Tibial nerve (tissue), 4 donors: ENCODE data around the gene ZNF317. TPM values are rescaled to one million over a fixed set of nuclear protein-coding genes. Genes with fewer than 3 reads are reported as not detected.
A peak's percentile ranks its signal among the peaks of the same experiment; 100 is the strongest.
"Not testable (repeated sequence)": the region's sequence is repeated elsewhere in the genome, so short reads cannot be mapped to it uniquely, and the experiment has no call there.

Experiments used
- DNase-seq, 2 donors: peaks; one replicate each; pipeline ENCODE4 v3.0.0-alpha.2; 2019; ENCODE audit warnings: low spot score in 2 of 2
- H3K27ac ChIP-seq, 4 donors: fragments of 200-600 bp; sonication (generic) in 3 of 4; one replicate each; pipeline ENCODE4 v1.5.1; 2017 to 2019; ENCODE audit warnings: mild to moderate bottlenecking in 1 of 4
- H3K27me3 ChIP-seq, 2 donors: fragments of 200-600 bp; sonication (generic) in 1 of 2; one replicate each; pipeline versions ENCODE4 v1.5.1 to v1.6.0; 2017 to 2019
- H3K36me3 ChIP-seq, 3 donors: fragments of 200-600 bp; sonication (generic); one replicate each; pipeline ENCODE4 v1.5.1; 2018 to 2019
- H3K4me1 ChIP-seq, 4 donors: fragments of 200-600 bp; sonication (generic) in 3 of 4; one replicate each; pipeline ENCODE4 v1.5.1; 2017 to 2019
- H3K4me3 ChIP-seq, 4 donors: fragments of 200-600 bp; sonication (generic) in 3 of 4; one replicate each; pipeline ENCODE4 v1.5.1; 2017 to 2019; ENCODE audit warnings: mild to moderate bottlenecking in 1 of 4, moderate library complexity in 1 of 4
- H3K9me3 ChIP-seq, 4 donors: fragments of 200-600 bp; sonication (generic) in 3 of 4; one replicate each; pipeline ENCODE4 v1.5.1; 2017 to 2019
- CTCF ChIP-seq, 5 experiments: fragments of 200-600 bp in 3 of 5; fragments of 450-650 bp in 2 of 5; sonication (generic) in 3 of 5; IDR thresholded peaks; one replicate each; pipeline ENCODE4 v1.5.1; 2016 to 2019; ENCODE audit warnings: antibody characterized with exemption in 5 of 5, mild to moderate bottlenecking in 3 of 5, moderate library complexity in 2 of 5
- EP300 ChIP-seq, 2 donors: sonication (generic); formaldehyde crosslinking; IDR thresholded peaks; one replicate each; pipeline ENCODE4 v1.6.1; 2017; ENCODE audit warnings: antibody characterized with exemption in 2 of 2, mild to moderate bottlenecking in 1 of 2
- POLR2A ChIP-seq, 2 donors: fragments of 450-650 bp; IDR thresholded peaks; one replicate each; pipeline ENCODE4 v1.6.1; 2017; ENCODE audit warnings: antibody characterized with exemption in 2 of 2, mild to moderate bottlenecking in 2 of 2, moderate library complexity in 2 of 2
- WGBS, 2 donors: methylation state at CpG; one replicate each; pipeline ENCODE4 v1.1.5; 2018; 5-methylcytosine and 5-hydroxymethylcytosine counted together
- total RNA-seq, 4 donors: library from RNA; depleted of rRNA; stranded (reverse); fragments of >200 nt; gene quantifications; one replicate each; pipeline ENCODE4 v1.1.0, GENCODE V29; 2016

The ZNF317 gene
- total RNA-seq, 4 donors from 2014 or later = 15.5 to 20.5 (median 17.8) TPM

DNA sequence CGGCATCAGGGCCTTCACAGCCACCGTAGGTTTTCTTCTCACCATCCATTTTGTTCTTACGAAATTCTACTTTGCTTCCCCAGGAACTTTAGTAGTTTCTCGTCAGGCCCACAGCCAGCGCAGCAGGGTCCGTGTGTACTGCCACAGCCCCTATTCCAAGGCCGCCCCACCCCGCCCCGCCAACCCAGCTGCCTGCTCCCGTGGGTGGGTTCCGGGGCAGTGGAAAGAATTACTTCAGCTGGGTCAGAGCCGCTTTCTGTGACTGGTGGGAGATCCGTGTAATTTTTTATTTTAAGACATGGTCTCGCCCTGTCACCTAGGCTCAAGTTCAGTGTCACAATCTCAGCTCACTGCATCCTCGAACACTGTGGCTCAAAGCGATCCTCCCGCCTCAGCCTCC is 42.8 kb downstream of the ZNF317 start:
- H3K4me1 ChIP-seq = no peaks in the 10 kb centered on the region

DNA sequence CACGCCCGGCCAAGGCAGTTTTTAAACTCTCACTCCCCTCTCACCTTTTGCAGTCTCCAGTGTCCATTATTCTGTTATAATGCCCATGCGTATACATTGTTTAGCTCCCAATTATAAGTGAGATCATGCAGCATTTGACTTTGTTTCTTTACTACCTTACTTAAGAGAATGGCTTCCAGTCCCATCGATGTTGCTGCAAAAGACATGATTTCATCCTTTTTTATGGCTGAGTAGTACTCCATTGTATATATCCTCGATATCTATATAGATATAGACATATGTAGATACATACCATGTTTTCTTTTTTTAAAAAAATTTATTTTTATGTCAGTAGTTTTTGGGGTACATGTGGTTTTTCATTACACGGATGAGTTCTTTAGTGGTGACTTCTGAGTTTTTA is 47.0 kb downstream of the ZNF317 start:
- Histone ChIP-seq H3K27ac (no peak overlapping the region), H3K36me3 (no peaks in the 10 kb centered on the region), H3K4me1 (no peaks in the 10 kb centered on the region), H3K27me3 (no peaks in the 10 kb centered on the region), H3K9me3 (peaks cover 0 to 9% (median 3%) of the 10 kb centered on the region in 4 donors), H3K4me3 (no peak overlapping the region)
- TF ChIP-seq POLR2A (IDR thresholded peaks at IDR 0.05) = no peak
- TF ChIP-seq CTCF (IDR thresholded peaks at IDR 0.05) = no peak
- DNase-seq = no peak
- 86 to 88% methylated on average over 6 of the region's 6 CpGs for WGBS, 2 donors

More for the DNA sequence above, 42.8 kb downstream of the ZNF317 start:
- no peak for TF ChIP-seq POLR2A (IDR thresholded peaks at IDR 0.05)
- no peak for TF ChIP-seq CTCF (IDR thresholded peaks at IDR 0.05)
- TF ChIP-seq EP300 (IDR thresholded peaks at IDR 0.05) = no peak
- Histone ChIP-seq H3K27ac (no peak overlapping the region), H3K36me3 (no peaks in the 10 kb centered on the region), H3K4me3 (no peak overlapping the region), H3K27me3 (no peaks in the 10 kb centered on the region), H3K9me3 (peaks cover 0 to 7% (median 0%) of the 10 kb centered on the region in 4 donors)
- 93 to 94% methylated on average over 17 of the region's 17 CpGs for WGBS, 2 donors
- DNase-seq = no peak

DNA sequence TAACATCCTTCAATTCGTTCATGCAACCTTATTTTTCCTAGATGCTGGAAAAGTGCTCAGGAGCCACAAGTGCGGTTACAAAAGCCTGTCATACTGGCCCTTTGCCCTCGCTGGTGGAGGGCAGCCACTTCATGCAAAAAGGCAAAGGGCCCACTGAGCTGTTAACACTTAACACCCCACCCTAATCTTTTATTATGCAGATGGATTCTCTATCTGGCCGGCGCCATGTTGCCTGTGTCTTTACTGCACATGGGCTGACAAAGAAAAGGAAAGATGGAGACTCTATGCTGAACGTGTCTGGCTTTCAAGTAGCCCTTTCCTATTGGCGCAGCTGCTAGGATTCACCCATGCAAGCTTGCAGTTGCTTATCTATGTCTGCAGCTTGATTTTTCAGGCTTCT is 49.3 kb downstream of the ZNF317 start:
- no peaks in the 10 kb centered on the region for H3K4me1 ChIP-seq

GRCh38 chr19:9198044-9198443 is 57.8 kb downstream of the ZNF317 start:
- not testable (repeated sequence) for H3K9me3 ChIP-seq, H3K4me3 ChIP-seq, H3K36me3 ChIP-seq, DNase-seq, H3K4me1 ChIP-seq, H3K27ac ChIP-seq, H3K27me3 ChIP-seq
- WGBS, 2 donors = 78 to 100% methylated on average over 1 to 2 of the region's 2 CpGs

More for the DNA sequence above, 49.3 kb downstream of the ZNF317 start:
- peaks cover 0 to 9% (median 2%) of the 10 kb centered on the region in 4 donors for H3K9me3 ChIP-seq
- no peak overlapping the region for H3K27ac ChIP-seq
- H3K36me3 ChIP-seq = no peaks in the 10 kb centered on the region
- H3K4me3 ChIP-seq = no peak overlapping the region
- H3K27me3 ChIP-seq = no peaks in the 10 kb centered on the region
- TF ChIP-seq CTCF (IDR thresholded peaks at IDR 0.05) = no peak
- no peak for TF ChIP-seq EP300 (IDR thresholded peaks at IDR 0.05)
- TF ChIP-seq POLR2A (IDR thresholded peaks at IDR 0.05) = no peak
- no peak for DNase-seq
- 82% methylated on average over 7 of the region's 7 CpGs for WGBS, 2 donors

DNA sequence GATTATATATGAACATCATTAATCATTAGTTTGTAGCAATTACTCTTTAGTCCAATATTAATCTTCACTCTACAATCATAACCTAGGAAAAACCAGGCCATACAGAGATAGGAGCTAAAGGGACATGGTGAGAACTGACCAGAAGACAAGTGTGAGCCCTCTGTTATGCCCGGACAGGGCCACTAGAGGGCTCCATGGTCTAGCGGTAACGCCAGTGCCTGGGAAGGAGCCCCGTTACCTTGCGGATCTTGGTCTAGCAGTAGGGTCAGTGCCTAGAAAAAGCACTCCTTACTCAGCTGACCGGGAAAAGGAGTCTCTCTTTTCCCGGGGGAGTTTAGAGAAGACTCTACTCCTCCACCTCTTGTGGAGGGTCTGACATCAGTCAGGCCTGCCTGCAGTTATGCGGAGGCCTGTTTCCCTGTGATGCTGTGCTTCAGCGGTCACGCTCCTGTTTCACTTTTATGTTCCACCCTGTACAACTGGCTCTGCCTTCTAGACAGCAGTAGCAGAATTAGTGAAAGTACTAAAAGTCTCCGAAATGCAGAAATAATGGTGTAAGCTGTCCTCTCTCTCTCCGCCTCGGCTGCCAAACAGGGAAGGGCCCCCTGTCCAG is 65.4 kb downstream of the ZNF317 start:
- no peaks in the 10 kb centered on the region for H3K36me3 ChIP-seq
- peak; percentile 57 to 77 for DNase-seq
- H3K27me3 ChIP-seq = no peaks in the 10 kb centered on the region
- no peaks in the 10 kb centered on the region for H3K9me3 ChIP-seq
- peak overlapping the region in 1 of 4 donors; percentile 42 for H3K4me3 ChIP-seq
- H3K27ac ChIP-seq = no peak overlapping the region
- TF ChIP-seq POLR2A (IDR thresholded peaks at IDR 0.05) (no peak), CTCF (IDR thresholded peaks at IDR 0.05) (peak; percentile 67 to 91 (median 84)), EP300 (IDR thresholded peaks at IDR 0.05) (no peak)
- WGBS, 2 donors = 28 to 36% methylated on average over 13 of the region's 13 CpGs
- no peaks in the 10 kb centered on the region for H3K4me1 ChIP-seq

Other genes with a start within 250 kb of the ZNF317 start
- under 1 TPM in 3 of 4 donors, not detected in 1; under 0.01 to 0.21 (median under 0.01) TPM for gene MUC16, start 130.0 kb upstream of the ZNF317 start, total RNA-seq
- gene OR1M1, start 53.3 kb upstream of the ZNF317 start, total RNA-seq = under 1 TPM in 1 of 4 donors, not detected in 3; 0.22 TPM
- not detected for gene OR7G2, start 32.9 kb upstream of the ZNF317 start, total RNA-seq
- not detected for gene OR7G1, start 24.6 kb upstream of the ZNF317 start, total RNA-seq
- gene OR7G3, start 13.4 kb upstream of the ZNF317 start, total RNA-seq = not detected
- under 1 TPM in 1 of 4 donors, not detected in 3; 0.44 TPM for gene OR7D2, start 38.6 kb downstream of the ZNF317 start, total RNA-seq
- not detected for gene OR7D4, start 79.2 kb downstream of the ZNF317 start, total RNA-seq
- gene OR7E24, start 110.5 kb downstream of the ZNF317 start, total RNA-seq = not detected
- 10 to 100 TPM; 15.0 to 26.7 (median 22.6) TPM for gene ZNF699, start 169.4 kb downstream of the ZNF317 start, total RNA-seq
- gene ZNF559, start 183.8 kb downstream of the ZNF317 start, total RNA-seq = 10 to 100 TPM; 12.9 to 45.2 (median 20.2) TPM
- gene ZNF177, start 222.6 kb downstream of the ZNF317 start, total RNA-seq = 10 to 100 TPM in 1 of 4 donors, 1 to 10 TPM in 3; 1.4 to 12.9 (median 6.3) TPM